CD4-positive, alpha-beta T cell treated with Interleukin-17A for 4 hours (primary cell): Measurements from ENCODE around the gene ALDH3B2.
"Not testable (repeated sequence)": the region's sequence is repeated elsewhere in the genome, so short reads cannot be mapped to it uniquely, and the experiment has no call there.

ENCODE experiments used
- DNase-seq: peaks from one replicate; pipeline ENCODE4 v3.0.0-alpha.2; 2020; ENCODE audit warnings: mixed read lengths

The ALDH3B2 gene

DNA sequence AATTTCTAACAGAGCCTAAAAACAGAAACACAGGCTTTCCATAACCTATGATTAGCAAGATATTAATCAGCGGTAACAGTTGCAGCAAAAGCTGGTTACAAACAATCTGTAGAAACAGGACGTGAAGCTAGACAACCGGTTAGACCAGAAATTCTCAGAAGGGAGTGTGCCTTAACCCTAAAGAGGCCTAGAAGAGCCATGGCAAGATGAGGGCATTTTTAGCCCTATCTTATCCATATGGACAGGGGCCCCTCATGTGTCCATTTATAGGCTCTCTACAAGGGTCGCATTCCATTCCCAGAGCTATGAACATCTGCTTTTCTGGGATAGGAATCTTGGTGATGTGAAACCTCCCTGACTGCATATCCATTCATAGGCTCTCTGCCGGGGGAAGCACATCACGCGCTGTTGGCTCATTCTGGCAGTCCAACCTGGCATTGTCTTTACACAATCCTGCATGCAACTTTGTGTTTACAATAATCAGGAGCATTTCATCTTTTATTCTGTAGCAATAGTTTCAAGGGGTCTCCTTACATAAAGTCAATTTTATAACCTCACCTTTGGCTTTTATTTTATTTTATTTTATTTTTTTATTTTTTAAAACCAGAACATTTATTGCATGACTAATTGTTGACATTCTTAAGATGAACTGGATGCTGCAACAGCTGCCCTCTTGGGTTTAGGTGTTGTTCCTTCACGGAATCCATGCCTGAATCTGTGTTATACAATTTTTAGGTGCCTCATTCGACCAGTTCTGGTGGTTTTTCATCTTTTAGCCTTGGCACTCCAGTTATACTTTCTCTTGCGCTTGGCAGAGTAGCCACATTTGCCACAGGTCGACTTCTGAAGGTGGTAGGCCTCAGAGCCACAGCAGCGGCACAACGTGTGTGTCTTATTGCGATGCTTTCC lies 8.0 kb upstream of the ALDH3B2 start:
- not testable (repeated sequence) for DNase-seq

GRCh38 chr11:67680696-67681470 lies 6.5 kb upstream of the ALDH3B2 start:
- DNase-seq: no peak

DNA sequence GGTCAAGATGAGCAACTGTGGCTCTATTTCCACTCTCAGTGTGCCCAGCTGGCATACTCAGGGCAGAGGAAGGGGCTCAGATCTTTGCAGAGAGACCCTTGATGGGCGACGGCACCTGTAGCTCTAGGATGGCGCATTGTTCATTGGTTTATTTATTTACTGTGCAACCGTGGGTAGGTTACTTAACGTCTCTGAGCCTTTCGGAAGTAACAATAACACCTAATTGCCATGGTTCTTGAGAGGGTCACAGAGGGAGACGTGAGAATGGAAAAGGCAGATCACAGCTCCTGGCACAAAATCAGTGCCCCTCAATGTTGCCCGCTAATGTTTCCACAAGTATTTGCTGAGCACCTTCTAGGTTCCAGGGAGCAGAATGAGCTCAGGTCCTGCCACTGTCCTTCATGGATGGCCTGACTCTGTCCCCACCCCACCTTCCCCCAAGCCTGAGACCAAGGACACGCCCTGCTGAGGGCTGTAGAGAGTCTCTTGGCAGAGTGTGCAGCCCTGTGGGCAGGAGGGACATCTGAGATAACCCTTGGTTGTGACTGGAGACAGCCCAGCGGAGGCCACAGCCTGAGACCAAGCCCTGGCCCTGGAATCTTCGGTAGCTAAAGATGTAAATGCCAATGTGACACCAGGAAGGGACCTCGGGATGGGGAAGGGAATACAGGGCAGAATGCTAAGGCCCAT lies 780 bp upstream of the ALDH3B2 start:
- DNase-seq: no peak

DNA sequence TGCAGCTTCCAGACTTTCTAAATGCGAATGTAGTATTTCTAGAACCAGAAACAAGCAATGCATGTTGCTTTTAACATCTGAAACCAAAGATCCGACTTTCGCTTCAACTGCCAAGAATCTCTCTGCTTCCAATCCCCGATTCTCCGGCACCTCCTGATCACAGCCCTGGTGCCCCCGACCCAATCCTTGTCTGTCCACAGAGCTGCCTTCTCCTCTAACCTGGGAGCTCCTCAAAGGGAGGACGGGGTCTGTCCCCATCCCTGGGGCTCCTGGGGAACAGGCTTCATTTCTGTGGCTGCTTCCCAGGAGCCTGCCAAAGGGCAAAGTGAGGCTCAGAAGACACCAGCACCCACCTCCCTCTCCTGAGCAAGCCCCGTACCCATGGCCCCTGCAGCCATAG lies 521 bp downstream of the ALDH3B2 start:
- no peak for DNase-seq

- no peak for DNase-seq
Observed at GRCh38 chr11:67673358-67673757, 1.1 kb downstream of the ALDH3B2 start.

GRCh38 chr11:67671211-67671520 lies 3.3 kb downstream of the ALDH3B2 start:
- DNase-seq: no peak

DNA sequence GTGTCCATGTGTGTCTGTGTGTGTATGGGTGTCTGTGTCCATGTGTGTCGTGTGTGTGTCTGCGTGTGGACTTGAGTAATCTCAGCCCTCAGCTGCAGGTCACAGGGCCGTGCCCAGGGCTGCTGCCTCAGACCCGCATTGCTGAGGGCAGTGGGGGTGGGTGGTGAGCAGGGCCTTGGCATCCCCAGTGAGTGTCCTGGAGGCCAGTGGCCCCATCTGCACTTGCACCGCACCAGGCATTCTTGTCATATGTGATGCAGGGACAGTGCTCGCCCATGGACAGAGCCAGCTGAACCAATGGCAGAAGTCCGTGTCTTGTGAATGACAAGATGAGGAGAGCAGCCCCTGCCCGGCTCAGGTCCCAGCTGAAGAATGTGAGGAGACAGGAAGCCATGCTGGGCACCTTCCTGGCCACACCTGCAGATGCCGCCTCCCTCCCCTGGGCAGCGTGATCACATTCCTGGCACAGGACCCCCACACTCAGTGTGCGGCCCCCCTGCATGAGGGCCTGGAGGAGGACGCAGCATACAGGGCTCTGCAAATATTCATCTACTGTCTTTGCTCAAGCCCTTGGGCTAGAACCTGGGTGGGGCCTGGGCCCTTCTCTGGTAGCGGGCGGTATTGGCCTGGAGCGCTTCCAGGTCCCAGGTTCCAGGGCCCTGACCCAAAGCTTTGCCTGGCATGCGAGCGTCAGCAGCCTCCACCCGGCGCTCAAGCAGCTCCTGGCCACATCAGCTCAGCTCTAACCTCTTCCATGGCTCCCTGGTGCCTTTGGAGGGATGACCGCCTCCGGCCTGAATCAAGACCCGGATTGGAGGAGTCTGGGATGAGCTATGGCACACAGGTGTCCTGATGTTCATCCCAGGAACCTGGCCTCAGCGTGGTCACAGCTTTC lies 3.9 kb downstream of the ALDH3B2 start:
- no peak for DNase-seq

DNA sequence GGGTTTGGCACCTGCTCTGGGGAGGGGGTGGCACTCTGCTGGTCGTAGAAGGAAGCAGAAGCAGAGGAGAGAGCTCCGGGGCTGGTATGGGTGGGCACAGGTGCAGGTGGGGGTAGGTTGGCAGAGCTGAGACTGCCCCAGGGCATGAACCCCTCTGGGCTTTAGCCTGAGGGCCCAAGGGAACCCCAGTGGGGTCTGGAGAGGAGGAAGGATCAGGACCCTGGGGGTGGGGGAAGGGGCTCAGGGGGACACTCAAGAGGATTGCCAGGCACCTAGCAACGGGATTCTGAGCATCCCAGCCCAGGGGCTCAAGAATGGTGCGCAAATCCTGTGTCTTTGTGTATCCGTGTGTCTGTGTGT lies 6.3 kb downstream of the ALDH3B2 start:
- DNase-seq: no peak

DNA sequence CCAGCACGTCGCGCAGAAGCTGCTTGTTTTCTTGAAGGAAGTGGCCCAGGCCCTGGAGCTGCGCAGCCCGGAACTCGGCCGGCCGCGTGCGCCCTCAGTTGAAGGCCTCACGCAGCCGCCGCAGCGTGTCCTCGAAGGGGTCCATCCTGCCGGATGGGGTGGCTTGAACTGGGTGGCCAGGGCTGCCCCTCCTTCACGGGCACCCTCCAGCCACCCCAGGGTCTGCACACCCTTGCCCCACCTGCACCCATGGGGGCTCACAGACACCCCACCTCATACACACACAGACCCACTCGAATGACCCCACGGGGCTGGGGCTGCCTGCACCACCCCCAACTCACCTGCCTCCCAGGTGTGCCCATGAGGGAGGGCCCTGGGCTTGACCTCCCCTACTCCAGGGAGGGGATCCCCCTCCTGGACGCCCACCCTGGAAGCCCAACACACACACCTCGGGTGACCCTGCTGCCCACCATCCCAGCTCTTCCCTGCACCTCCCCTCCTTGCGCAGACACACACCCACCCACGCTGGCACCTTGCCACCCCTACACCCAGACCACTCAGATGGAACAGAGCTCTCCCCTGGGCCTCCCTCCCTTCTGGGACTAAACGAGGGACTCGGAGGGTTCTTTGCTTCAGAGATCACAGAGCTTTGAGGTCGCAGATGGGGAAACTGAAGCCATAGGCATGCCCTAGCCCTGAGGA lies 6.8 kb downstream of the ALDH3B2 start:
- DNase-seq: no peak

DNA sequence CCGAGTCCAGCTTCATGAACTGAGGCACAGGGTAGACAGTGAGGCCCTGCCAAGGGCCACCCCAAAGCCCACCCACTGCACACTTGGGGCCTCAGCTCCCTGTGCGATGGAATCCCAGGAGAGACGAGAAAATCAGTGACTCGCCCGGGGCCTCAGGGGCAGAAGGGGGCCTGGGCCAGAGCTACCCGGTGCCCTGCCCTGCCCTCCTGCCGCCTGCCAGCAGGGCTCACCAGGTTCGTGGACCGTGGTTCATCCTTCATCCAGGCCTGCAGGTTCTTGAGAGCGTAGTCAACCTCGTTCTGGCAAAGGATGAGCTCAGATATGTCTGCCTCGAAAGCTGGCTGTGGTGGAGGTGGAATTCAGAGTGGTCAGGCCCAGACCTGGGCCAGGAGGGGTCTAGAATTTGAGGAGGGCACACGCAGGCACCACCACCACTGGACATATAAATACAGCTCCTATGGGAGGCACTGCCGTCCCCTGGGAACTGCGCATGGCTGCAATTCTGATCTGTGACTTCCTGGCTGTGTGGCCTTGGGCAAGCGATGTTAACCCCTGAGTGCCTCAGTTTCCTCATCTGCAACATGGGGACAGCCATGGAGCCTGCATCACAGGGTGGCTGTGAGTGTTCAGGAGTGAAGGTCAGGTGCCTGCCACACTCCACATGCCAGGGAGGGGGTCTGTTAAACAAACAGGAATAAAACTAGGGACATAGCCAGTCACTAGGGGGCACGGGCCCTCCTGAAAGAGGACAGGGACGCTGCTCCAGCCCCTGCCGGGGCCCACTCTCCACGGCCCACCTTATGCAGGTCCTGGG lies 7.5 kb downstream of the ALDH3B2 start:
- no peak for DNase-seq

DNA sequence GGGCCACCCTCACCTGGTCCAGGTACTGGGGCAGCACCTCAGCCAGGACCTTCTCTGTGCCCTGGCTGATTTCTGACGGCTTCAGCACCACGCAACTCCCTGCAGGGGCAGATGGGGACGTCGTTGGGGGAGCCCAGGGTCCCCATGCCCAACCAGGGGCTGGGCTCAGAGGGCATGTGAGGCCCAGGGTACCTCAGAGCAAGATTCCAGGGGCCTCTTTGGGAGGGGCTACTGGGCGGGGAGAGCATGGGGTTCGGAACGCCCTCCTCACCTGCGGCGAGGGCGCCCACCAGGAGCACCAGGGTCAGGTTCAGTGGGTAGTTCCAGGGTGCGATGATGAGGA lies 8.1 kb downstream of the ALDH3B2 start:
- DNase-seq: no peak

GRCh38 chr11:67665541-67666302 lies 8.7 kb downstream of the ALDH3B2 start:
- DNase-seq: no peak

- no peak for DNase-seq
Observed at GRCh38 chr11:67664696-67665540, 9.5 kb downstream of the ALDH3B2 start.

- DNase-seq: no peak
Observed at GRCh38 chr11:67664213-67664585, 10.2 kb downstream of the ALDH3B2 start.

GRCh38 chr11:67663532-67664212 lies 10.8 kb downstream of the ALDH3B2 start:
- no peak for DNase-seq

DNA sequence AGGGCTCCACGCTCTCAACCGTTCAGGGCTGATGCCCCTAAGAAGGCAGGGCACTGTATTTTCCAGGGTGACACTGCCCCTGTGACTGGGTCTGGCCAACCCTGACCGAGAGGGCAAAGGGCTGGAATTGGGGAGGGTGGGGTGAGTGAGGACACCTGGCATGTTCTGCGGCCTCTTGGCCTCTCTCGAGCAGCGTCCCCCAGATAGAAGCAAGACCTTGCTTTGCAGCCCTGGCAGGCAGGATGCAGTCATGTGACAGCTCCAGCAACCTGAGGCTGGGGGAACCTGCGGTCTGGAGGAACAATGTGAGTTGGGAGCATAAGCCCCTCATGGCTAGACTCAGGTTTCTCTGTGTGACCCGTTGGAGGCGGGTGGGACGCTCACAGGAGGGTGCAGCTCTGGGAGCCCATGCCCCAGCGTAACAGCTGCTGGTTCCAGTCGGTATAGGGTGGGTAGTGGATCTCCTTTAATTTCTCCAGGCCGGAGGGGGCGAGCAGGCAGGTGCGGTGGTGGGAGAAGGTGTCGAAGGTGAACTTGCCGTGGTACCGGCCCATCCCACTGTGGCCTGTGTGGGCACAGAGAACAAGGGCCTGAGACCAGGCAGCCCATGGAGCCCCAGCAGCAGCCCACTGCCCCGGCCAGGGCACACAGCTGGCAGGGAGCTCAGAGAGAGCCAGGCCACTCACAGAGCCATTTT lies 11.4 kb downstream of the ALDH3B2 start:
- no peak for DNase-seq

DNA sequence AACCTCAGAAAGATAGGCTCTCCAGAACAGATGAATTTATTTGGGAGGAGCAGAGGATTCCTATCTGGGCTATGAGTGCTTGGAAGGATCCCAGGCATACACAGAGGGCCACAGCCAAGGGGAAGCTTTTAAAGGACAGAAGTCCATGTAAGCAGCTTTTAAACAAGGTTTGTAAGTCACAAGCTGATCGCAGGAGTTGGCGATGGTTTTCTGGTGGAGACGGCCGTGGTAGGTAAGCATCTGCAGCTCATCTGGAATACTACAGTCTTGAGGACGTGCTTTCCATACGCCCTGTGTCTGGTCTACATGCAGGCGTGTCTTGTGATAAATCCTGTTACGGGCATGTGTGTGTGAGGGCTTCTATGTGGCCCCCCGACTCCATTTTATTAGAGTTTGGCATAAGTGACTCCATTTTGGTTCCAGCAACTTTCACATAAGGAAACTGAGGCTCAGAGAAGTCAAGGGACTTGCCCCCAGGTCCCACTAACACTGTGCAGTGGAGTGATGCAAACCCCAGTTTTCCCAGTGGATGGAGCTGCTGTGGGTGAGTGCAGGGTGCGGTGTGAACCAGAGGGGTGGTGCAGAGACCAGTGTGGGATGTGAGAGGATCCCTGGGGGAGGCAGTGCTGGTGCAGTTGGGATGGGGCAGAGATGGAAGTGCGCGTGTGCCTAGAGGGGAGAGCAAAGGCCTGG lies 12.1 kb downstream of the ALDH3B2 start:
- DNase-seq: no peak

DNA sequence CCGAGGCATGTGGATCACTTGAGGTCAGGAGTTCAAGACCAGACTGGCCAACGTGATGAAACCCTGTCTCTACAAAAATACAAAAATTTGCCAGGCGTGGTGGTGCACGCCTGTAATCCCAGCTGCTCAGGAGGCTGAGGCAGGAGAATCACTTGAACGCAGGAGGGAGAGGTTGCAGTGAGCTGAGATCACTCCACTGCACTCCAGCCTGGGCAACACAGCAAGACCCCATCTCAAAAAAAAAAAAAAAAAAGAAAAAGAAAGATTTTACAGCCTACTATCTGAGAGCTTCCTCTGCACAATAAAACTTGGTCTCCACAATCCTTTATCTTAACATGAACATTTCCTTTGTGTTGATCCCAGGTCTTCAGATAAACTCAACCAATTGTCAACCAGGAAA lies 13.7 kb downstream of the ALDH3B2 start:
- not testable (repeated sequence) for DNase-seq
